ENCODE measurements around the gene SUOX. TPM values are rescaled to one million over a fixed set of nuclear protein-coding genes. Genes with fewer than 3 reads are reported as not detected.

Gene SUOX
- total RNA-seq, 1 experiment from 2014 or later: 20.7 TPM

DNA sequence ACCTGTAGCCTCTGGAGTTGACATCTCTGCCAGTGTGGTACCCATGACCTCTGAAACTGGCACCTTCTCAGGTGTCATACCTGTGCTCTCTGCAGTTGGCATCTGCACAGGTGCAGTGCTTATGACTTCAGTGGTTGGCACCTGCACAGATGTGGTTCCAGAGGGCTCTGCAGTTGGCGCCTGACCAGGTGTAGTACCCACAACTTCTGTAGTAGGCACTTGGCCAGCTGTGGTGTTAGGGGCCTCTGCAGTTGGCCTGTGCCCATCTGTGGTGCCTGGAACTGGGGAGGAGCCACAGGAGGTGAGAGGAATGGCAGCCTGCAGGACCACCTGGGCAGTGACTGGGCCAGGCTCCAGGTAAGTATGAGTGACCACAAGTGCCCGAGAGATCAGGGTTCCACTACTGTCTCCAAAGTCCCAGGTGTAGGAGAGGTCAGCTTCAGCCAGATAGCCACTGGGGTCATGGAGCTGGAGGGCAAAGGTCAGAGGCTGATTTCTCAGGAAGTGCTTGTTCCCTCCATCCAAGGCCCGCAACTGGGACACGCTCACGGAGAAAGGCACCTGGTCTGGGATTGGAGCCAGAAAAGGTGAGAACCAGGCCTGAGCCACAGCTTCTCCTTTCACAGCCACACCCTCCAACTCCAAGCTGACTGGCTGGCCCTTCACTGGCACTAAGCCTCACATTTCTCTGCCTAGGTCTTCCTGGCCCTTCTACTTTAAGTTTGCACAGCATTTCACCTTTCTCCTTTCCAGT lies 39.8 kb upstream of the SUOX start:
- ATAC-seq (no peak), DNase-seq (ENCODE audit: low read depth, low spot score) (no peak)
- POLR2A ChIA-PET: no interaction called here

DNA sequence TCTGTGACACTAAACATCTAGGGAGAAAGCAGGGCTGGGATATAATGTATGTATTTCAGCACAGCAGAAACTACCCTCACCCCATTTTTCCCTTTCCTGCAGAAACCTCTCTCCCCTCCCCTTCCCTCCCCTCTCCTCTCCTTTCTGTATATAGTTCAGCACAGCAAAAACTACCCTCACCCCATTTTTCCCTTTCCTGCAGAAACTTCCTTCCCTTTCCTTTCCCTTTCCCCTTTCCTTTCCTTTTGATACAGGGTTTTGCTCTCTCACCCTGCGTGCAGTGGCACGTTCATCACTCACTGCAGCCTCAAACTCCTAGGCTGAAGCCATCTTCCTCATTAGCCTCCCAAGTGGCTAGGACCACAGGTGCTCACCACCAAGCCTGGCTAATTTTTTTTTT lies 33.3 kb upstream of the SUOX start:
- in situ Hi-C loops (cut with HindIII; ENCODE audit: low pct_unique_long_range_greater_than_20kb, low sequenced_read_pairs) (no loop called here), intact Hi-C loops (cut with micrococcal nuclease; ENCODE audit: unreplicated experiment) (no loop called here)
- ChIA-PET CTCF (no interaction called here), POLR2A (no interaction called here)
- Histone ChIP-seq H3K27ac (ENCODE audit: low read length) (no peak overlapping the region), H3K4me3 (ENCODE audit: low read depth in 2 of 2, low read length in 2 of 2) (no peak overlapping the region), H3K36me3 (ENCODE audit: control insufficient read depth, insufficient read depth, low read length) (peaks cover 6% of the 10 kb centered on the region; the same call in 1 of the 2 replicates), H3K4me1 (ENCODE audit: control insufficient read depth, insufficient read depth, low read length) (peaks cover 13% of the 10 kb centered on the region), H3K9me3 (ENCODE audit: control insufficient read depth, insufficient read depth, low read depth, low read length) (no peaks in the 10 kb centered on the region), H3K27me3 (ENCODE audit: control insufficient read depth, insufficient read depth, low read length) (no peaks in the 10 kb centered on the region)
- BruUV-seq (replicated peaks): no TSS peak
- ATAC-seq: no peak
- no peak for TF ChIP-seq SIN3A (IDR thresholded peaks at IDR 0.05; ENCODE audit: borderline replicate concordance, insufficient read depth, low read depth, low read length)
- TF ChIP-seq TCF7L2 (IDR thresholded peaks at IDR 0.05; ENCODE audit: low read depth, low read length): no peak
- TF ChIP-seq POLR2AphosphoS5 (IDR thresholded peaks at IDR 0.05; ENCODE audit: low read depth, low read length): no peak
- TF ChIP-seq, protein P1, sequence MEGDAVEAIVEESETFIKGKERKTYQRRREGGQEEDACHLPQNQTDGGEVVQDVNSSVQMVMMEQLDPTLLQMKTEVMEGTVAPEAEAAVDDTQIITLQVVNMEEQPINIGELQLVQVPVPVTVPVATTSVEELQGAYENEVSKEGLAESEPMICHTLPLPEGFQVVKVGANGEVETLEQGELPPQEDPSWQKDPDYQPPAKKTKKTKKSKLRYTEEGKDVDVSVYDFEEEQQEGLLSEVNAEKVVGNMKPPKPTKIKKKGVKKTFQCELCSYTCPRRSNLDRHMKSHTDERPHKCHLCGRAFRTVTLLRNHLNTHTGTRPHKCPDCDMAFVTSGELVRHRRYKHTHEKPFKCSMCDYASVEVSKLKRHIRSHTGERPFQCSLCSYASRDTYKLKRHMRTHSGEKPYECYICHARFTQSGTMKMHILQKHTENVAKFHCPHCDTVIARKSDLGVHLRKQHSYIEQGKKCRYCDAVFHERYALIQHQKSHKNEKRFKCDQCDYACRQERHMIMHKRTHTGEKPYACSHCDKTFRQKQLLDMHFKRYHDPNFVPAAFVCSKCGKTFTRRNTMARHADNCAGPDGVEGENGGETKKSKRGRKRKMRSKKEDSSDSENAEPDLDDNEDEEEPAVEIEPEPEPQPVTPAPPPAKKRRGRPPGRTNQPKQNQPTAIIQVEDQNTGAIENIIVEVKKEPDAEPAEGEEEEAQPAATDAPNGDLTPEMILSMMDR (IDR thresholded peaks at IDR 0.05): no peak
- TF ChIP-seq, protein P2, sequence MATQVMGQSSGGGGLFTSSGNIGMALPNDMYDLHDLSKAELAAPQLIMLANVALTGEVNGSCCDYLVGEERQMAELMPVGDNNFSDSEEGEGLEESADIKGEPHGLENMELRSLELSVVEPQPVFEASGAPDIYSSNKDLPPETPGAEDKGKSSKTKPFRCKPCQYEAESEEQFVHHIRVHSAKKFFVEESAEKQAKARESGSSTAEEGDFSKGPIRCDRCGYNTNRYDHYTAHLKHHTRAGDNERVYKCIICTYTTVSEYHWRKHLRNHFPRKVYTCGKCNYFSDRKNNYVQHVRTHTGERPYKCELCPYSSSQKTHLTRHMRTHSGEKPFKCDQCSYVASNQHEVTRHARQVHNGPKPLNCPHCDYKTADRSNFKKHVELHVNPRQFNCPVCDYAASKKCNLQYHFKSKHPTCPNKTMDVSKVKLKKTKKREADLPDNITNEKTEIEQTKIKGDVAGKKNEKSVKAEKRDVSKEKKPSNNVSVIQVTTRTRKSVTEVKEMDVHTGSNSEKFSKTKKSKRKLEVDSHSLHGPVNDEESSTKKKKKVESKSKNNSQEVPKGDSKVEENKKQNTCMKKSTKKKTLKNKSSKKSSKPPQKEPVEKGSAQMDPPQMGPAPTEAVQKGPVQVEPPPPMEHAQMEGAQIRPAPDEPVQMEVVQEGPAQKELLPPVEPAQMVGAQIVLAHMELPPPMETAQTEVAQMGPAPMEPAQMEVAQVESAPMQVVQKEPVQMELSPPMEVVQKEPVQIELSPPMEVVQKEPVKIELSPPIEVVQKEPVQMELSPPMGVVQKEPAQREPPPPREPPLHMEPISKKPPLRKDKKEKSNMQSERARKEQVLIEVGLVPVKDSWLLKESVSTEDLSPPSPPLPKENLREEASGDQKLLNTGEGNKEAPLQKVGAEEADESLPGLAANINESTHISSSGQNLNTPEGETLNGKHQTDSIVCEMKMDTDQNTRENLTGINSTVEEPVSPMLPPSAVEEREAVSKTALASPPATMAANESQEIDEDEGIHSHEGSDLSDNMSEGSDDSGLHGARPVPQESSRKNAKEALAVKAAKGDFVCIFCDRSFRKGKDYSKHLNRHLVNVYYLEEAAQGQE (IDR thresholded peaks at IDR 0.05; ENCODE audit: insufficient read depth in 1 of 2, low read depth in 2 of 2, low read length in 1 of 2): no peak
- no peak for DNase-seq (ENCODE audit: low read depth, low spot score)

More for the DNA sequence above, 39.8 kb upstream of the SUOX start:
- Histone ChIP-seq H3K9me3 (ENCODE audit: control insufficient read depth, insufficient read depth, low read depth, low read length) (no peaks in the 10 kb centered on the region), H3K27me3 (ENCODE audit: control insufficient read depth, insufficient read depth, low read length) (no peaks in the 10 kb centered on the region), H3K27ac (ENCODE audit: low read length) (no peak overlapping the region), H3K4me3 (ENCODE audit: low read depth in 2 of 2, low read length in 2 of 2) (no peak overlapping the region), H3K4me1 (ENCODE audit: control insufficient read depth, insufficient read depth, low read length) (no peaks in the 10 kb centered on the region), H3K36me3 (ENCODE audit: control insufficient read depth, insufficient read depth, low read length) (no peaks in the 10 kb centered on the region)
- intact Hi-C loops (cut with micrococcal nuclease; ENCODE audit: unreplicated experiment): no loop called here
- TF ChIP-seq SIN3A (IDR thresholded peaks at IDR 0.05; ENCODE audit: borderline replicate concordance, insufficient read depth, low read depth, low read length) (no peak), POLR2AphosphoS5 (IDR thresholded peaks at IDR 0.05; ENCODE audit: low read depth, low read length) (no peak), TCF7L2 (IDR thresholded peaks at IDR 0.05; ENCODE audit: low read depth, low read length) (no peak)
- TF ChIP-seq, protein P1 (IDR thresholded peaks at IDR 0.05): no peak
- TF ChIP-seq, protein P2 (IDR thresholded peaks at IDR 0.05; ENCODE audit: insufficient read depth in 1 of 2, low read depth in 2 of 2, low read length in 1 of 2): no peak
- CTCF ChIA-PET: interaction anchor here (0.9 kb wide), 1 partner anchor 217 kb away, joined by 3 read pairs; no protein-coding TSS in a partner anchor
- no TSS peak for BruUV-seq (replicated peaks)
- in situ Hi-C loops (cut with HindIII; ENCODE audit: low pct_unique_long_range_greater_than_20kb, low sequenced_read_pairs): no loop called here

All from Panc1 (cell line).